ENCODE results near the gene EXOC1. TPM values are rescaled to one million over a fixed set of nuclear protein-coding genes. Genes with fewer than 3 reads are reported as not detected.
A peak's percentile ranks its signal among the peaks of the same experiment; 100 is the strongest.

Gene EXOC1
- total RNA-seq, 3 donors from 2014 or later = 37.4 to 54.4 (median 45.6) TPM

- intact Hi-C loops (cut with DNase I; ENCODE audit: low total_unique reads) = no loop called here
- no peak overlapping the region for H3K4me3 ChIP-seq
- H3K27ac ChIP-seq = no peak overlapping the region
- no peaks in the 10 kb centered on the region for H3K36me3 ChIP-seq
- TF ChIP-seq POLR2A (IDR thresholded peaks at IDR 0.05) (no peak), CTCF (IDR thresholded peaks at IDR 0.05) (no peak), POLR2AphosphoS5 (IDR thresholded peaks at IDR 0.05) (no peak)
- H3K9me3 ChIP-seq = peaks cover 5 to 10% of the 10 kb centered on the region in 2 donors
- H3K27me3 ChIP-seq = no peaks in the 10 kb centered on the region
- H3K4me1 ChIP-seq = no peaks in the 10 kb centered on the region
- no peak for DNase-seq (ENCODE audit: low spot score in 2 of 2)
Measured at GRCh38 chr4:55941881-55942396, 88.5 kb downstream of the EXOC1 start.

GRCh38 chr4:55947254-55947882 is 93.9 kb downstream of the EXOC1 start:
- TF ChIP-seq POLR2AphosphoS5 (IDR thresholded peaks at IDR 0.05) (no peak), POLR2A (IDR thresholded peaks at IDR 0.05) (no peak)
- Histone ChIP-seq H3K27ac (peak overlapping the region in 1 of 2 donors; percentile 93), H3K4me1 (peaks cover 0 to 3% of the 10 kb centered on the region in 2 donors), H3K9me3 (no peaks in the 10 kb centered on the region), H3K4me3 (peak overlapping the region; percentile 64 to 89 (median 84)), H3K36me3 (no peaks in the 10 kb centered on the region), H3K27me3 (no peaks in the 10 kb centered on the region)
- intact Hi-C loops (cut with DNase I; ENCODE audit: low total_unique reads) = no loop called here
- DNase-seq (ENCODE audit: low spot score in 2 of 2) = no peak

- TF ChIP-seq POLR2A (IDR thresholded peaks at IDR 0.05) (no peak), POLR2AphosphoS5 (IDR thresholded peaks at IDR 0.05) (no peak), CTCF (IDR thresholded peaks at IDR 0.05) (no peak)
- intact Hi-C loops (cut with DNase I; ENCODE audit: low total_unique reads) = no loop called here
Measured at GRCh38 chr4:55947912-55948725, 94.7 kb downstream of the EXOC1 start.

GRCh38 chr4:55948726-55949481 is 95.5 kb downstream of the EXOC1 start, which contains the start of gene CEP135:
TSS of gene CEP135 (plus strand) at chr4:55948945. CDS start at chr4:55952131, 3,186 bp downstream.
- Histone ChIP-seq H3K4me3 (peak within 1 kb of the TSS; percentile 64 to 89 (median 84)), H3K4me1 (peaks cover 0 to 3% of the 10 kb centered on the region in 2 donors), H3K36me3 (no peaks in the 10 kb centered on the region), H3K9me3 (no peaks in the 10 kb centered on the region), H3K27me3 (no peaks in the 10 kb centered on the region), H3K27ac (peak within 1 kb of the TSS; percentile 88 to 93)
- no peak for TF ChIP-seq POLR2A (IDR thresholded peaks at IDR 0.05)
- TF ChIP-seq POLR2AphosphoS5 (IDR thresholded peaks at IDR 0.05) = peak; percentile 48 to 86 (median 68)
- peak; percentile 56 to 92 (median 83) for TF ChIP-seq CTCF (IDR thresholded peaks at IDR 0.05)
- peak; percentile 84 to 91 for DNase-seq (ENCODE audit: low spot score in 2 of 2)
- intact Hi-C loops (cut with DNase I; ENCODE audit: low total_unique reads) = no loop called here

More at GRCh38 chr4:55947912-55948725, 94.7 kb downstream of the EXOC1 start:
- no peaks in the 10 kb centered on the region for H3K27me3 ChIP-seq
- no peak for DNase-seq (ENCODE audit: low spot score in 2 of 2)
- H3K36me3 ChIP-seq = no peaks in the 10 kb centered on the region
- peaks cover 0 to 3% of the 10 kb centered on the region in 2 donors for H3K4me1 ChIP-seq
- H3K27ac ChIP-seq = peak overlapping the region; percentile 88 to 93
- peak overlapping the region; percentile 64 to 89 (median 84) for H3K4me3 ChIP-seq
- H3K9me3 ChIP-seq = no peaks in the 10 kb centered on the region

- intact Hi-C loops (cut with DNase I; ENCODE audit: low total_unique reads) = no loop called here
- Histone ChIP-seq H3K27me3 (no peaks in the 10 kb centered on the region), H3K36me3 (no peaks in the 10 kb centered on the region), H3K9me3 (no peaks in the 10 kb centered on the region), H3K27ac (peak overlapping the region; percentile 88 to 93), H3K4me3 (peak overlapping the region; percentile 64 to 89 (median 84)), H3K4me1 (peaks cover 0 to 3% of the 10 kb centered on the region in 2 donors)
- DNase-seq (ENCODE audit: low spot score in 2 of 2) = no peak
- TF ChIP-seq POLR2A (IDR thresholded peaks at IDR 0.05) (no peak), CTCF (IDR thresholded peaks at IDR 0.05) (no peak), POLR2AphosphoS5 (IDR thresholded peaks at IDR 0.05) (no peak)
Measured at GRCh38 chr4:55949482-55949802, 96.0 kb downstream of the EXOC1 start.
